GM19463 (cell line): Measurements from ENCODE around the gene CD80.
A peak's percentile ranks its signal among the peaks of the same experiment; 100 is the strongest.
"Not testable (repeated sequence)": the region's sequence is repeated elsewhere in the genome, so short reads cannot be mapped to it uniquely, and the experiment has no call there.

Experiments used
- ATAC-seq: cut with Tn5 transposase; IDR thresholded peaks from one replicate; pipeline ENCODE4 v1.9.1; 2021; ENCODE audit warnings: mild to moderate bottlenecking, moderate library complexity; ENCODE audit not compliant: unreplicated experiment

CD80 gene

GRCh38 chr3:119585208-119585607 is 25.8 kb upstream of the CD80 start:
- ATAC-seq = no peak

GRCh38 chr3:119582178-119582577 is 22.8 kb upstream of the CD80 start:
- ATAC-seq = peak; percentile 39

GRCh38 chr3:119580067-119580760 is 20.8 kb upstream of the CD80 start:
- peak; percentile 57 for ATAC-seq

- peak; percentile 63 for ATAC-seq
Measured at GRCh38 chr3:119579366-119580066, 20.1 kb upstream of the CD80 start, which contains the start of gene ADPRH. Gene ADPRH, plus strand, starts transcription at chr3:119579492. Its CDS starts 2,678 bp downstream, at chr3:119582170.

- ATAC-seq = no peak
Measured at GRCh38 chr3:119575507-119575906, 16.1 kb upstream of the CD80 start.

GRCh38 chr3:119571688-119572087 is 12.3 kb upstream of the CD80 start:
- no peak for ATAC-seq

- no peak for ATAC-seq
Measured at GRCh38 chr3:119571230-119571629, 11.8 kb upstream of the CD80 start.

- no peak for ATAC-seq
Measured at GRCh38 chr3:119570229-119570628, 10.8 kb upstream of the CD80 start.

- ATAC-seq = no peak
Measured at GRCh38 chr3:119569156-119569555, 9.7 kb upstream of the CD80 start.

GRCh38 chr3:119563334-119563733 is 3.9 kb upstream of the CD80 start:
- ATAC-seq = not testable (repeated sequence)

- ATAC-seq = peak; percentile 76
Measured at GRCh38 chr3:119562307-119562961, 3.0 kb upstream of the CD80 start.

- ATAC-seq = no peak
Measured at GRCh38 chr3:119560160-119560559, 746 bp upstream of the CD80 start.

GRCh38 chr3:119558626-119559317 is 642 bp downstream of the CD80 start:
- no peak for ATAC-seq

GRCh38 chr3:119557877-119558269 is 1.5 kb downstream of the CD80 start:
- no peak for ATAC-seq

GRCh38 chr3:119557192-119557876 is 2.1 kb downstream of the CD80 start:
- ATAC-seq = no peak

GRCh38 chr3:119555929-119556328 is 3.5 kb downstream of the CD80 start:
- no peak for ATAC-seq

- ATAC-seq = no peak
Measured at GRCh38 chr3:119555309-119555735, 4.1 kb downstream of the CD80 start.

- no peak for ATAC-seq
Measured at GRCh38 chr3:119553823-119554415, 5.5 kb downstream of the CD80 start.

GRCh38 chr3:119552928-119553327 is 6.5 kb downstream of the CD80 start:
- ATAC-seq = not testable (repeated sequence)

GRCh38 chr3:119551598-119551997 is 7.8 kb downstream of the CD80 start:
- no peak for ATAC-seq
